D341Med (cell line): ENCODE measurements around the gene ADAMTS9.

Source experiments
- DNase-seq: peaks from one replicate; pipeline ENCODE4 v3.0.0; 2012; ENCODE audit warnings: low spot score

ADAMTS9 gene

GRCh38 chr3:64617610-64618009, 70.2 kb downstream of the ADAMTS9 start:
- DNase-seq = no peak

- DNase-seq = no peak
Observed at GRCh38 chr3:64616953-64617352, 70.8 kb downstream of the ADAMTS9 start.

DNA sequence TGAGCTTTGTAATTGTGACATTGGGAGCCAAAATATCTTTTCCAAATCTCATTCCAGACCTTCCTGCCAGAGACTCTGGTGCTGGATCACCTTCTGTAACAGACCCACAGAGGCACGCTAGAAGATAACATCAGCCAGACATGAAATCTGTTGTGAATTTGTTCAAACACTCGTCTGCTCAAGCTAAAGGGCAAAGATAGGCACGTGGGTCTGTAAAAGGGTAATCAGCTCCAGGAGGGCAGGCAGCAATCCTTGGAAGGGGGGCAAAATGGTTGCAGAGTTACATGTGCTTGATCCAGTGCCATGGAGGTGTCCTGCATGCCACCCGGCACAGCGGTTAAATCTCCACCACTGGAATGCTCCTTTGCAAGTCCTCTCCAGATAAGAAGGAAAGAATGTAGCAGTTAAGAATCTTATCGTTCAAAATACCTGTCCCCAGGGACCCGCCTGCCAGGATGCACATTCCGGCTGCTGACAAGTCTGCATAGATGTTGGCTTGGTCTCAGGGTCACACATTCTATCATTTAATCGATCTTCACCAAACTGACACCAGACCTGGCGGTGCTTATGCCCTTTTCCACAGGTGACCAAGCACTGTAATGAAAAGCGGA, 74.8 kb downstream of the ADAMTS9 start:
- DNase-seq = peak; percentile 33

DNA sequence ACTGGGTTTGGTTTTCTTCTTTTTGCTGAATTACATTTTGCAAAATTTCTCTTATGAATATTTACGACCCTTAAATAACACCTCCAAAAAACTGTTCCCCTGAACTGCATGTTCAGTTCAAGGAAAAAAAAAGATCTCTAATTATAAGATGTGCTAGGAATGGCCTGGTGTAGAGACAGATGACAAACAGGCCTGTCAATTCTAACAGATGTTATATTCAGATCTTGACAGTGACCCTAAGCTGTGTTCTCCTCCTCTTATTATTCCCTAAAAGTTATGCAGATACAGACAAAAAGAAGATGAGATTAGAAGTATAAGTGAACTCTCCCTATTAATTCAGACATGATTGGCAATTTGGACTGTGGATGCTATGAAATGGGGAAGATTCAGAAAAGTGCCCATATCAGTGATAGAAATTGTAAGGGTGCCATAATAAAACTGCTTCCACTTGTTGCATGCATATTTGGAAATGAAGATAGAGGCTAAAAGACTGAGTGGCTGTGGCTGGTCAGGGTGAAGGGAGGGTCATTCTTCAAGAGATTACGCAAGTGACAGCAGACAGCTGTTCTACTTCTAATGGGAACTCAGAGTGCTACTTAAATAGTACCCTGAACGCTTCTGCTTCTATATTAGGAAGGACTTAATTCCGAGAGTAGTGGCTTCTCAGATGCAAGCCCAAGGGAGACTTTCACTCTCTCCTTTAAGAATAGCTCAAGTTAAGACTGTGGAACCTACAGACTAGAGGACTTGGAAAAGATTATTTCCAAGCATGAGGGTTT, 75.5 kb downstream of the ADAMTS9 start:
- no peak for DNase-seq

DNA sequence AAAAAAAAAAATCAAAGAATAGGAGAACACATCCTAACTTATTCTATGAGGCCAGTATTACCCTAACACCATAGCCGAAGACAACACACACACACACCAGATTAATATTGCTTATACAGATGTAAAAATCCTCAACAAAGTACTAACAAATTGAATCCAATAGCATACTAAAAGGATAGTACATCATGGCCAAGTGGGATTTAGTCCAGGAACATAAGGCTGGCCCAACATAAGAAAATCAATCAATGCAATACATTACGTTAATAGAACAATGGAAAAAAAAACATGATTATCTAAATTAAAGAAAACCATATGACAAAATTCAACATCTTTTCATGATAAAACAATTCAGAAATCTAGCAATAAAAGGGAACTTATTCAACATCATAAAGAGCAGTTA, 79.1 kb downstream of the ADAMTS9 start:
- DNase-seq = no peak

- no peak for DNase-seq
Observed at GRCh38 chr3:64607032-64607551, 80.7 kb downstream of the ADAMTS9 start.

GRCh38 chr3:64604313-64604712, 83.5 kb downstream of the ADAMTS9 start:
- DNase-seq = no peak

GRCh38 chr3:64601824-64602223, 86.0 kb downstream of the ADAMTS9 start:
- DNase-seq = no peak

- no peak for DNase-seq
Observed at GRCh38 chr3:64600246-64600950, 87.4 kb downstream of the ADAMTS9 start.

DNA sequence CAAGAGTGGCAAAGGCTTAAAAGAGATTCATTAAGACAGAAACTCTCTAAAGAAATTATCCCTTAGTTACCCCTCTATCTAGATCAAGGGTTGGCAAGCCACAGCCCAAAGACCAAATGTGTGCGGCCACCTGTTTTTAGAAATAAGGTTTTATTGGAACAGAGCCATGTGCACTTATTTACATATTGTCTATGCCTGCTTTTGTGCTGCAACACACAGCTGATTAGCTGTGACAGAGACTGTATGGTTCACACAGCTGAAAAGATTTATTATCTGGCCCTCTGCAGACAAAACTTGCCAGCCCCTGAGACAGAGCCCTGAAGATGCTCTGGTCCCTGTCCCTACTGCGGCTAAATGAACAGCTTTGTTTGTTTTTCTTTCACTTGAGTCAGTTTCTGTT, 88.1 kb downstream of the ADAMTS9 start:
- DNase-seq = no peak

DNA sequence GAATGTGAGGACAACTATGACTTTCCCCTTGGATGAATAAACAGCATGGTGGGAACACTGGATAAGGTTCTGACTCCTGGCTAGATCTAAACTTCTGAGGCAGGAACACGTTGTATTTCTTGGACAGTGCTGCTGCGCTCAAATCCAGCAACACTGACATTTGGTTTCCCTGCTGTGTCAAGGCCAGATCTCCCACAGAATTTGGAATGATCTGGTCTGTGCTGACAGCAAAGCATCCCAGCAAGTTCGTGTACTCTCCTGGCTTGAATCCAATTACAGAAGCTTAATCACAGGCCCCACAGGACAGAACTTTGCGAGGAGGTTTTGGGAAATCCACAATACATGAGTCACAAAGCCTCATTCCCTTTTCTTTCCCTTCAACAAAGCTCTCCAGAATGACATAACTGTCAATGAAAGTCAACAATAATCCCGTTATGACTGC, 92.5 kb downstream of the ADAMTS9 start:
- no peak for DNase-seq

DNA sequence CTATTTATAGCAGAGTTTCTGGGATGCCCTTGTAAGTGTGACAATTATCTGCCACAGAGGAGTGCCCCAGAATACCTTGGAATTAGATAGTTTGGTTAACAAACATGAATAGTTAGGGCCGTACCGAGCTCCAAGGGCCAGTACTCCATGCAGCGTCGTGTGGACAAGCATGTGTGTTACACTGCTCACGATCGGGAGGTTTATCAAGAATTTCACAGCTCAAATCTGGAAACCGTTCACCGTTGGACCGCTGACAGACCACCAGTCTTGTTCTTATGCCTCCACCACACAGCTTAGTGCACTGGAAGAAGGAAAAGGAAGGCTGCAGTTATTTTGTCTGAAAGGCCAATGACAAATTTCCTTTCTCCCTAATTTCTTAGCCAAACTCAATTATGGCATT, 93.7 kb downstream of the ADAMTS9 start:
- DNase-seq = no peak

- DNase-seq = no peak
Observed at GRCh38 chr3:64593350-64593749, 94.5 kb downstream of the ADAMTS9 start.

GRCh38 chr3:64591615-64592014, 96.2 kb downstream of the ADAMTS9 start:
- no peak for DNase-seq

GRCh38 chr3:64588380-64588779, 99.4 kb downstream of the ADAMTS9 start:
- no peak for DNase-seq

GRCh38 chr3:64586952-64587351, 100.8 kb downstream of the ADAMTS9 start:
- DNase-seq = no peak

DNA sequence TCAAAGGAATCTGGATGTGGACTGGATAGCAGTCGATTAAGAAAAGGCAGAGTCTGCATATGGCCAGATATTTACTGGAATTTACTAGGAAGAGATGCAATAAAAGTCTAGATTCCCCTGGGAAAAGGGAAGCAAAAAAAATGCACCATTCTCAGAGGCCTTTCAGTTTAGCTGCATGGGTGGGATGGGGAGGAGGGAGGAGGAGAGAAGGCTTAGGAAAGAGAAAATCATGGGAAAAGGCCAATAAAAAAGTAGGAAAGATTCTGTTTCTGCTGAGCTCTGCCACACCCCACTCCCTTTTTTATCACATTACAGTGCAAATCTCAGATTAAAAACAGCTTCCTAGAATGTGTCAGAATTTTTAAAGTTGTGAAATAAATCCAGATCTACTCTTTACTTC, 103.6 kb downstream of the ADAMTS9 start:
- DNase-seq = no peak

- DNase-seq = no peak
Observed at GRCh38 chr3:64578797-64579196, 109.0 kb downstream of the ADAMTS9 start.

DNA sequence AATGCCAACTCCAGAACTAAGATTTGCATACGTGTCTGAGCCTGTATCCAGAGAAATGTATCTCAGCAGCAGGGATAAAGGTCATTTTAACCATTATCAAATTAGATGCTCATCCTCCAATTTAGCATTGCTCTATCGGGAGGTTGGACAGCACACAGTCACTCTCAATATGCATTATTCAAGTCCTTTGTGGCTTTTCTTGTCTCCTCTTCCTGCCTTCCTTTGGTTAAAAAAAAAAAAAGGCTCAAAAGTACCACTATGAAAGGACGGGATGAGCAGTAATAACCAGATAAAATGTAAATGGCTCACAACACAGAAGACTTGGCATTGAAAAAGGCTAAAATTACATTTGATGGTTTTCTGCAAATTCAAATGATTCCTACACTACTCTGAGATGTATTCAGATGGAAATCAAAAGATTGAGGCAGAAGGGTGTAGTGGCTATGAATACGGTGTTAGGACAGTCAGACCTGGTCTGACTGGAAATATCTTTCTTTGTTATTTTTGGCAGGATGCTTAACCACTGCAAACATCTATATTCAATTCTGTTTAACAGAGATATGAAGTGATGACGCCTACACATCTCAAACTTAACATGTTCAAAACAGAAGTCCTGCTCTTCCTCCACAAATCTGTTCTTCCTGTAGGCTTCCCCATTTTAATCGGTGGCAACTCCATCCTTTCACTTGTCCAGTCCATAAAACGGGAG, 109.6 kb downstream of the ADAMTS9 start:
- no peak for DNase-seq

GRCh38 chr3:64576211-64576775, 111.5 kb downstream of the ADAMTS9 start:
- no peak for DNase-seq

DNA sequence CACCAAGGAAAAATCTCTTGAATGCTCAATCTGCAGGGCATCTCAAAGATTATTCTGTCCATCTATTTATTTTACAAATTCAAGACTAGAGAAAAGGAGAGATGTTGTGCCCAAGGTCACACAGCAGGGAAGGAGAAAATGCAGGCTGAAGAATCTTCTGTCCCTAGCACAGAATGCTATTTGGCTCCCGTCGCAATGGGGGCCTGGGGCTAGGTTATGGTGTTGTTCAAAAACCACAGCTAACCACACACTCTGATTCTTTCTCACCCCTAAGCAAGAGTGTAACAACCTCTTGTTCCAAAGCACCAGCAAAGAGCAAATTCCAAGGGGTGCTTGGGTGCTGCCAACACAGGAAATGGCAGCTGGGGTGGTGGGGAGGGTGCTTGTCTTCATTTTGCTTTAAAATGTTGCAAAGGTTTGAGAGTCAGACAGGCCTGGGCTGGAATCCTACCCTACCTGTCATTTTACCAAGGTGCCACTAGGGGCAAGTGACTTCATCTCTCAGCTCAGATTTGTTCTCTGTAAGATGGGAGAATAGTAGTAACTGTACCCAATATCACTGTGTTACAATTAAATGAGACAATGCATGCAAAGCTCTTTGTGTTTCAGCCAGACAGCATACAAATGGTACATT, 112.5 kb downstream of the ADAMTS9 start:
- DNase-seq = peak; percentile 53
